C1 segment of cervical spinal cord (tissue), 14 donors: Measurements from ENCODE around the gene MNAT1.

Experiments used
- DNase-seq, 14 donors: peaks; one replicate each; lab custom pipeline; 2025; lab: John Stamatoyannopoulos, UW

Gene MNAT1

GRCh38 chr14:60965402-60965801 lies 230.8 kb downstream of the MNAT1 start:
- no peak for DNase-seq

- DNase-seq, result no peak
These were observed 233.5 kb downstream of the MNAT1 start for GRCh38 chr14:60968099-60968498.

GRCh38 chr14:60968671-60969070 lies 234.1 kb downstream of the MNAT1 start:
- no peak for DNase-seq

GRCh38 chr14:60970146-60970545 lies 235.6 kb downstream of the MNAT1 start:
- DNase-seq, result no peak

GRCh38 chr14:60971271-60971670 lies 236.7 kb downstream of the MNAT1 start:
- no peak for DNase-seq

- DNase-seq, result no peak
These were observed 237.7 kb downstream of the MNAT1 start for GRCh38 chr14:60972295-60972694.

- no peak for DNase-seq
These were observed 238.5 kb downstream of the MNAT1 start for GRCh38 chr14:60973070-60973469.

GRCh38 chr14:60974090-60974651 lies 239.6 kb downstream of the MNAT1 start:
- DNase-seq, result no peak

- no peak for DNase-seq
These were observed 241.0 kb downstream of the MNAT1 start for GRCh38 chr14:60975551-60975950.

GRCh38 chr14:60977847-60978246 lies 243.3 kb downstream of the MNAT1 start:
- no peak for DNase-seq

GRCh38 chr14:60980811-60981632 lies 246.5 kb downstream of the MNAT1 start, which contains the start of the genes SLC38A6 and TRMT5:
TSS of gene SLC38A6 (plus strand) at chr14:60981245. CDS start at chr14:60981278, 33 bp downstream.
TSS of gene TRMT5 (minus strand) at chr14:60981079. CDS start at chr14:60980973, 106 bp downstream.
- DNase-seq, result peak; percentile 70 to 94 (median 89)

- DNase-seq, result no peak
These were observed 247.3 kb downstream of the MNAT1 start for GRCh38 chr14:60981633-60982455.

- DNase-seq, result no peak
These were observed 249.6 kb downstream of the MNAT1 start for GRCh38 chr14:60984196-60984595.

GRCh38 chr14:60986500-60986899 lies 251.9 kb downstream of the MNAT1 start:
- no peak for DNase-seq

- DNase-seq, result no peak
These were observed 255.0 kb downstream of the MNAT1 start for GRCh38 chr14:60989599-60989998.

GRCh38 chr14:60998617-60999016 lies 264.1 kb downstream of the MNAT1 start:
- no peak for DNase-seq

GRCh38 chr14:60999536-60999935 lies 265.0 kb downstream of the MNAT1 start:
- DNase-seq, result no peak

GRCh38 chr14:61003571-61003970 lies 269.0 kb downstream of the MNAT1 start:
- DNase-seq, result no peak

GRCh38 chr14:61019537-61019936 lies 285.0 kb downstream of the MNAT1 start:
- DNase-seq, result no peak
